Ectodermal cell (in vitro differentiated cells): Measurements from ENCODE around the gene ACTG1.

Source experiments
- H3K27ac ChIP-seq: 2 replicates; pipeline ENCODE4 v1.7.0; 2013; ENCODE audit warnings: mild to moderate bottlenecking, low read depth, low read length; ENCODE audit not compliant: insufficient read depth, poor library complexity, severe bottlenecking
- H3K27me3 ChIP-seq: 2 replicates; pipeline ENCODE4 v1.7.0; 2013; ENCODE audit warnings: mild to moderate bottlenecking, low read length; ENCODE audit not compliant: insufficient read depth, control insufficient read depth, poor library complexity, severe bottlenecking
- H3K36me3 ChIP-seq: one replicate; pipeline ENCODE4 v1.7.0; 2013; ENCODE audit warnings: low read length; ENCODE audit not compliant: control insufficient read depth, insufficient read depth
- H3K4me1 ChIP-seq: one replicate; pipeline ENCODE4 v1.7.0; 2013; ENCODE audit warnings: low read length; ENCODE audit not compliant: control insufficient read depth, insufficient read depth
- H3K4me3 ChIP-seq: 2 replicates; pipeline ENCODE4 v1.7.0; 2013; ENCODE audit warnings: low read depth, low read length, control low read depth; ENCODE audit not compliant: insufficient read depth
- H3K9me3 ChIP-seq: 2 replicates; pipeline ENCODE4 v1.7.0; 2013; ENCODE audit warnings: mild to moderate bottlenecking, low read length, moderate library complexity; ENCODE audit not compliant: control insufficient read depth
- WGBS, 2 experiments: methylation state at CpG; one replicate each; pipeline ENCODE4 v1.1.7; 2013; ENCODE audit warnings: missing lambda C conversion rate in 2 of 2; 5-methylcytosine and 5-hydroxymethylcytosine counted together

Gene ACTG1

GRCh38 chr17:81544281-81544974, 31.8 kb upstream of the ACTG1 start:
- WGBS, 2 experiments, result 86 to 89% methylated on average over 16 of the region's 16 CpGs
- Histone ChIP-seq H3K27me3 (no peaks in the 10 kb centered on the region), H3K4me1 (no peaks in the 10 kb centered on the region), H3K4me3 (no peak overlapping the region), H3K27ac (no peak overlapping the region), H3K36me3 (peaks cover 21% of the 10 kb centered on the region), H3K9me3 (no peaks in the 10 kb centered on the region)

- WGBS, 2 experiments, result 95 to 96% methylated on average over 15 of the region's 15 CpGs
- no peak overlapping the region for H3K4me3 ChIP-seq
These were observed 31.2 kb upstream of the ACTG1 start for GRCh38 chr17:81543756-81544155.

DNA sequence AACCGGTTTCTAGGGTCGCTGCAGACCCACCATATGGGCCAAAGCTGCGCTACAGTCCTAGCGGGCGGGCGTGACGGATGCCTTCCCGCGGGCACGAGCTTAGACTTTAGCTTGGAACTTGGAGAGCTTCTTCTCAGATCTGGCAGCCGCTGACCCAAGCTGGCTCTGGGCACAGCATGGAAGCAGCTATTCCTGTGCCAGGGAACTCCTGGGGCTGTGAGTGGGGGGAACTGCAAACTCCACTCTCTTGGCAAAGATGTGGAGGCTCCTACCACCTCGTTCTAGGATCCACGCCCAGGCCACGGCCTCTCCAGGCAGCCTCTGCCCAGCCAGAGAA, 30.7 kb upstream of the ACTG1 start:
- Histone ChIP-seq H3K4me3 (no peak overlapping the region), H3K4me1 (no peaks in the 10 kb centered on the region), H3K27ac (no peak overlapping the region), H3K36me3 (peaks cover 15% of the 10 kb centered on the region), H3K9me3 (no peaks in the 10 kb centered on the region), H3K27me3 (no peaks in the 10 kb centered on the region)
- 96% methylated on average over 14 of the region's 14 CpGs for WGBS, 2 experiments

More at GRCh38 chr17:81543756-81544155, 31.2 kb upstream of the ACTG1 start:
- Histone ChIP-seq H3K9me3 (no peaks in the 10 kb centered on the region), H3K36me3 (peaks cover 15% of the 10 kb centered on the region), H3K4me1 (no peaks in the 10 kb centered on the region), H3K27me3 (no peaks in the 10 kb centered on the region), H3K27ac (no peak overlapping the region)

GRCh38 chr17:81542431-81543338, 30.1 kb upstream of the ACTG1 start:
- H3K36me3 ChIP-seq, result peaks cover 15% of the 10 kb centered on the region
- no peak overlapping the region for H3K4me3 ChIP-seq
- H3K27me3 ChIP-seq, result no peaks in the 10 kb centered on the region
- H3K27ac ChIP-seq, result no peak overlapping the region
- no peaks in the 10 kb centered on the region for H3K9me3 ChIP-seq
- WGBS, 2 experiments, result 94 to 96% methylated on average over 15 of the region's 15 CpGs
- H3K4me1 ChIP-seq, result no peaks in the 10 kb centered on the region

DNA sequence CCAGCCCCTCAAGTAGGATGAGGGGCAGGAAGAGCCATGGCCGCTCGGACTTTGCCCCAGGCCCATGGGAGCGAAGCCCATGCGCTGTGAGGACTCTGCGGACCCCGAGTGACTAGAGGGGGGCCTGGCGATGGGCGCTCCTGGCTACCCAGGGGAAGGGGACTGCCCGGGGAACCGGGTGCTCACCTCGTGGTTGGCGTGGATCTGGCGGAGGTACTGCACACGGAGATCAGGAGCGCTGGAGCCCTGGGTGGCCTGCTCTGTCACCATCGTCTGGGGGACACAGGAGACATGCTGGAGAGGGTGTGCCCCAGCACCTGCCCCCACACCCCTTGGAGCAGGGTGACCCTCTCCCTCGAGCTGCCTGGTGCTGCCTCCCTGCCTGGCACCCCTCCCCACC, 28.5 kb upstream of the ACTG1 start:
- WGBS, 2 experiments, result 95 to 97% methylated on average over 16 of the region's 17 CpGs
- peaks cover 9% of the 10 kb centered on the region for H3K36me3 ChIP-seq
- H3K9me3 ChIP-seq, result no peaks in the 10 kb centered on the region
- H3K4me1 ChIP-seq, result peaks cover 8% of the 10 kb centered on the region
- H3K27me3 ChIP-seq, result peaks cover 14% of the 10 kb centered on the region
- no peak overlapping the region for H3K4me3 ChIP-seq
- no peak overlapping the region for H3K27ac ChIP-seq

- H3K4me1 ChIP-seq, result peaks cover 8% of the 10 kb centered on the region
- H3K4me3 ChIP-seq, result no peak overlapping the region
- H3K27ac ChIP-seq, result no peak overlapping the region
- H3K27me3 ChIP-seq, result peaks cover 19% of the 10 kb centered on the region
- H3K36me3 ChIP-seq, result peaks cover 4% of the 10 kb centered on the region
- 94 to 98% methylated on average over 14 of the region's 14 CpGs for WGBS, 2 experiments
- H3K9me3 ChIP-seq, result no peaks in the 10 kb centered on the region
These were observed 28.1 kb upstream of the ACTG1 start for GRCh38 chr17:81540676-81541027.

DNA sequence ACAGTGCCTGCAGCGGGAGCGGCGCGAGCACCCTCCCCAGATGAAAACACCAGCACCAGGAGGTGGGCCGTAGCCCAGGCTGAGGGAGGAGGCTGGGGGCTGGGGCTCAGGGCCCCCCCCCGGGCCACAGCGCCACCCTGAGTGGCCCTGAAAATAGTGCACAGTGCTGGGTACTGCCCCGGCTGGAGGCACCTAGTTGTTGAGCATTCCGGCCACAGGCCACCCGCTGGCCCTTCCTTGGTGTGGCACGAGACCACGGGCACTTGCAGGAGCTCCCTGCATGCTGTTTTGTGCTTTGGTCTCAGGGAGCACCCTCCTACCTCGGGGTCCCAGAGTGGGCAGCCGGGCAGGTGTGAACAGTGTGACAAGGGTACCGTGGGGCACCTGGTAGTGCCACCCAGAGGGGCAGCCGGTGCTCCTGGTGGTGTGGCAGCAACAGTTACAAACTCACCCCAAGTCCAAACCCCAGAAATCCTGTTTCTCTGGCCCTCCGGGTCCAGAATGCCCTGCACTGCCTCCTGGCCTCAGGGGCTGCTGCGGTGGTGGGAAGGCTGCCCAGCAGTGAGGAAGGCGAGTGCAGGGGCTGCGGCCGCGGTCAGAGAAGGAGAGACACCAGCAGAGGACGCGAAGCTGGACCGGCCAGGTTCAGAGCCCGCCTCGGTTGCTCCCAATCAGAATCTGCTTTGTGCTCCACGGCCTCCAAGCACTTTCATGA, 27.5 kb upstream of the ACTG1 start:
- Histone ChIP-seq H3K4me3 (no peak overlapping the region), H3K9me3 (no peaks in the 10 kb centered on the region), H3K4me1 (peaks cover 8% of the 10 kb centered on the region), H3K27me3 (peaks cover 23% of the 10 kb centered on the region), H3K27ac (no peak overlapping the region), H3K36me3 (peaks cover 4% of the 10 kb centered on the region)
- 95 to 96% methylated on average over 28 of the region's 28 CpGs for WGBS, 2 experiments

- Histone ChIP-seq H3K4me1 (peaks cover 8% of the 10 kb centered on the region), H3K4me3 (no peak overlapping the region), H3K27me3 (peaks cover 23% of the 10 kb centered on the region), H3K27ac (no peak overlapping the region), H3K36me3 (peaks cover 4% of the 10 kb centered on the region), H3K9me3 (no peaks in the 10 kb centered on the region)
- WGBS, 2 experiments, result 91 to 92% methylated on average over 10 of the region's 10 CpGs
These were observed 26.9 kb upstream of the ACTG1 start for GRCh38 chr17:81539571-81539900.

DNA sequence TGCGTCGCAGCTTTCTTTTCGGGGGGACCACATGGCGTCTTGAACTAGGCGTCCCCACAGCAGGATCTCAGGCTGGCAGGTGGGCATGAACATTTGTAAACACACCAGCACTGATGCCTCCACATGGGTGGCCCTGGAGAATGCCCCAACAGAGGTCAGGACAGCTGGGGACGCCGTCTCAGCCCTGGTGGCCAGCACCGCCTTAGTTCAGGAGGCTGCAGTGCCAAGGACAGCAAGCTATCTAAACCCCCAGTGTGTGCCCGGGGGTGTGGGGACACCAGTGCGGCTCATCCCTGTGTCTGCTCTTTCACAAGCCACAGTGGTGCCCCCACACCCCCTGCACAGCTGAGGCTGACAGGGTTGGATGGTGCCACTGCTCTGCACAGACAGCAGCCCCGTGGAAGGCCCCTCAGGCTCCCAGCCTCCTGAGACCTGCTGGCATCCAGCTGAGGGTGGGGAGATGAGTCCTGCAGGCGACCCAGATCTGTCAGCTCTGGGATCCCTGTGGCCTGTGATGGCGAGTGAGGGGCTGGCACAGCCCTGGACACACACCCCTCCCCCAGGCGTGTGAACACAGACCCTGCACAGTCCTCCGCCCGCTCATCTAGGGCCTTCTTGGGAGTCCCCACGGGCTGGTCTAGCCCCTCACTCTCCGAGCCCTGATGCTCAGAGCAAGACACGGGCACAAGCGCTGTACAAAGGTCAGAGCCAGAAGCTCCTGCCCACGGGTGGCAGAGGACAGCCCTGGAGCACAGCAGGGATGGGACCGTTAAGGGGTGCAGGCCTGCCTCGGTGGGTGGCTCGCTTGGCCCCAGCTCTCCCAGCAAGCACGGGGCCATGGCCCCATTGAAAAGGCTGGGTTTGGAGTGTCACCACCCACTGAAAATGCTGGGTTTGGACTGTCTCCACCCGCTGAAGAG, 26.3 kb upstream of the ACTG1 start:
- Histone ChIP-seq H3K4me3 (no peak overlapping the region), H3K9me3 (no peaks in the 10 kb centered on the region), H3K27ac (no peak overlapping the region), H3K36me3 (peaks cover 4% of the 10 kb centered on the region), H3K4me1 (peaks cover 8% of the 10 kb centered on the region), H3K27me3 (peaks cover 23% of the 10 kb centered on the region)
- 92 to 93% methylated on average over 26 of the region's 26 CpGs for WGBS, 2 experiments
